ENCODE measurements around the gene TSSC4.

Gene TSSC4

GRCh38 chr11:2416765-2417164 is 16.2 kb downstream of the TSSC4 start:
- no peak for TF ChIP-seq CTCF (IDR thresholded peaks at IDR 0.05; ENCODE audit: low read depth, low read length)
- no peak overlapping the region for H3K4me3 ChIP-seq (ENCODE audit: low read depth, low read length)

- no peak for TF ChIP-seq CTCF (IDR thresholded peaks at IDR 0.05; ENCODE audit: low read depth, low read length)
- no peak overlapping the region for H3K4me3 ChIP-seq (ENCODE audit: low read depth, low read length)
Observed at GRCh38 chr11:2417856-2418692, 17.5 kb downstream of the TSSC4 start.

- no peak for TF ChIP-seq CTCF (IDR thresholded peaks at IDR 0.05; ENCODE audit: low read depth, low read length)
- no peak overlapping the region for H3K4me3 ChIP-seq (ENCODE audit: low read depth, low read length)
Observed at GRCh38 chr11:2418693-2419360, 18.3 kb downstream of the TSSC4 start.

GRCh38 chr11:2419638-2420501 is 19.3 kb downstream of the TSSC4 start:
- peak; percentile 81 for TF ChIP-seq CTCF (IDR thresholded peaks at IDR 0.05; ENCODE audit: low read depth, low read length)
- H3K4me3 ChIP-seq (ENCODE audit: low read depth, low read length) = no peak overlapping the region

GRCh38 chr11:2420502-2421225 is 20.1 kb downstream of the TSSC4 start:
- peak; percentile 92 for TF ChIP-seq CTCF (IDR thresholded peaks at IDR 0.05; ENCODE audit: low read depth, low read length)
- no peak overlapping the region for H3K4me3 ChIP-seq (ENCODE audit: low read depth, low read length)

- H3K4me3 ChIP-seq (ENCODE audit: low read depth, low read length) = no peak overlapping the region
- TF ChIP-seq CTCF (IDR thresholded peaks at IDR 0.05; ENCODE audit: low read depth, low read length) = no peak
Observed at GRCh38 chr11:2421226-2421994, 20.9 kb downstream of the TSSC4 start.

Measured in WI38 (cell line).